Activated CD8-positive, alpha-beta memory T cell treated with anti-CD3 and anti-CD28 coated beads, Interleukin-2, amount 50 U/mL, for 1 hour (primary cell): ENCODE data around the gene HAPSTR1.
"Not testable (repeated sequence)": the region's sequence is repeated elsewhere in the genome, so short reads cannot be mapped to it uniquely, and the experiment has no call there.

Experiments used
- DNase-seq: peaks from one replicate; pipeline ENCODE4 v3.0.0-alpha.2; 2020; ENCODE audit errors: extremely low read depth

The HAPSTR1 gene, protein sequence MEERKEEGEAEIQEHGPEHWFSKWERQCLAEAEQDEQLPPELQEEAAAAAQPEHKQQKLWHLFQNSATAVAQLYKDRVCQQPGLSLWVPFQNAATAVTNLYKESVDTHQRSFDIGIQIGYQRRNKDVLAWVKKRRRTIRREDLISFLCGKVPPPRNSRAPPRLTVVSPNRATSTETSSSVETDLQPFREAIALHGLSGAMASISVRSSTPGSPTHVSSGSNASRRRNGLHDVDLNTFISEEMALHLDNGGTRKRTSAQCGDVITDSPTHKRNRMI

GRCh38 chr16:9090960-9091866 lies at the start of gene HAPSTR1:
HAPSTR1 (plus strand) TSS chr16:9091644; CDS start chr16:9092045, 401 bp downstream.
- DNase-seq: peak; percentile 99

- no peak for DNase-seq
Measured at GRCh38 chr16:9042533-9042932, 48.9 kb upstream of the HAPSTR1 start.

- no peak for DNase-seq
Measured at GRCh38 chr16:9042964-9043680, 48.3 kb upstream of the HAPSTR1 start.

DNA sequence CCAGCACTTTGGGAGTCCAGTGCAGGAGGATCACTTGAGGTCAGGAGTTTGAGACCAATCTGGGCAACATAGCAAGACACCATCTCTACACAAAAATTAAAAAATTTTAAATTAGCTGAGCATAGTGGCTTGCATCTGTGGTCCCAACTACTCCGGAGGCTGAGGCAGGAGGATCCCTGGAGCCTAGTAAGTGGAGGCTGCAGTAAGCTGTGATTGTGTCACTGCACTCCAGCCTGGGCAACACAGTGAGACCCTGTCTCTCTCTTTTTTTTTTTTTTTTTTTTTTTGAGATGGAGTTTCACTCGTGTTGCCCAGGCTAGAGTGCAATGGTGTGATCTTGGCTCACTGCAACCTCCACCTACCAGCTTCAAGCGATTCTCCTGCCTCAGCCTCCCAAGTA lies 45.9 kb upstream of the HAPSTR1 start:
- DNase-seq: not testable (repeated sequence)

- no peak for DNase-seq
Measured at GRCh38 chr16:9046667-9047055, 44.8 kb upstream of the HAPSTR1 start.

DNA sequence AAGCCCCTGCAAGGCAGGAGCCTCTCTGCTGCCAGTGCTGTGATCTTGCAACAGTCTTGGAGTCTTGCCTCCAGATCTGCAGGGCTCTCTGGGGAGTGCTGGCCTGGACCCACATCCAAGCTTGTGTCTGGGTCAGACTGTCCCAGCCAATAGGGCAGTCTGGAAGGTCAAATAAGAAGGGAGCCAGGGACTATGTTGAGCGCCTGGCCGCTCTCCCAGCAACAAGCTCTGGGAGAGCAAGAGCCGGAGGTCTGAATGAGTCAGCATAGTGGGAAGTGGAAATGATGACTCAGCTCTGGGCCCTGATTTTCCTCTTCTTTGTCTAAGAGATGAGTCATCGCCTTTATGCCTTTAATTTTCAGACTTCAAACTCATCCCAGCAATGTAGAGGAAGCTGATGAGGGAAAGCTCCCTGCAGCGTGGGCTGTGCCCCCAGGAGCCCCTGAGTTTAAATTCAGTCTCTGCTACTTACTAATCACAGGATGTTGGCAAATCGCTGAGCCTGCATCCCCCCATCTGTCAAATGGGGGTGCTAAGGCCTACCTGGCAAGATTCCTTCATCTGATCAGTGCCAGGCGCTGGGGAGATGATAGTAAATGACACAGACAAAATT lies 43.6 kb upstream of the HAPSTR1 start:
- DNase-seq: no peak

DNA sequence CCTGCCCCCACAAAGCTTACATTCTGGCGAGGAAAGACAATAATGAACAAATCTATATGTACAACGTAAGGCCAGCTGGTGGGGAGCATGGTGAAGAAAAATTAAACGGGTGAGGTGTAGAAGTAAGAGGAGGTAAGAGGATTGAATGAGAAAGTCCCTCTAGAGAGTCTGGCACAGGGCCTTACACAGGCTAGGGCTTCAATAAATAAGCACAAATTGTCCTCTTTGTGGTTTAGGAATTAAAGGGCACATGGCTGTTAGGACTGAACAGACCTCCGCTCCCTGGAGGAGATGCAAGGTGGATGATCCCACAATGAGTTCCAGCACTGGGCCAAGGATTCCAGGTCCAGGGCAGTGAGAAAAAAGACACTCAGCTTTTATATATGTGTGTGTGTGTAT lies 43.1 kb upstream of the HAPSTR1 start:
- no peak for DNase-seq

GRCh38 chr16:9049241-9049640 lies 42.2 kb upstream of the HAPSTR1 start:
- no peak for DNase-seq

GRCh38 chr16:9050102-9050830 lies 41.2 kb upstream of the HAPSTR1 start:
- no peak for DNase-seq

- DNase-seq: no peak
Measured at GRCh38 chr16:9053006-9053601, 38.3 kb upstream of the HAPSTR1 start.

DNA sequence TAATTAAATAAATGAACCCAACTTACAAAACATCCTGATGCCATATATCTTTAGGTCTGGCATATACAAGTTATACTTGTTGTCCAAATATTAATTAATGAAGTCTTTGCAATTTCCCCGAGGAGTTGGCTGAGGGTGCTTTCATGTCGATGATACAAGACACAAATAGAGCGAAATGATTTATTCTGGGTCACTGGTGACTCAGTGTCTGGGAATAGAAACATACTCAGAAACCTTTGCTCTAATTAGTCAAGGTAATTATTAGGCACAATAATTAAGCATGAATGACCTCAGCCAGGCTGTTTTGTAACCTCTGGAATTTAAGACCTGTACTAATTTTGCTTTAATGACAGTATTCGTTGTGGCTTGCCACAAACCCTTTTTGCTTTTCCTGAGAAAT lies 37.0 kb upstream of the HAPSTR1 start:
- no peak for DNase-seq

- DNase-seq: no peak
Measured at GRCh38 chr16:9055115-9055514, 36.3 kb upstream of the HAPSTR1 start.

GRCh38 chr16:9055661-9056060 lies 35.8 kb upstream of the HAPSTR1 start:
- no peak for DNase-seq

- no peak for DNase-seq
Measured at GRCh38 chr16:9056061-9056460, 35.4 kb upstream of the HAPSTR1 start.

- no peak for DNase-seq
Measured at GRCh38 chr16:9058211-9058610, 33.2 kb upstream of the HAPSTR1 start.

DNA sequence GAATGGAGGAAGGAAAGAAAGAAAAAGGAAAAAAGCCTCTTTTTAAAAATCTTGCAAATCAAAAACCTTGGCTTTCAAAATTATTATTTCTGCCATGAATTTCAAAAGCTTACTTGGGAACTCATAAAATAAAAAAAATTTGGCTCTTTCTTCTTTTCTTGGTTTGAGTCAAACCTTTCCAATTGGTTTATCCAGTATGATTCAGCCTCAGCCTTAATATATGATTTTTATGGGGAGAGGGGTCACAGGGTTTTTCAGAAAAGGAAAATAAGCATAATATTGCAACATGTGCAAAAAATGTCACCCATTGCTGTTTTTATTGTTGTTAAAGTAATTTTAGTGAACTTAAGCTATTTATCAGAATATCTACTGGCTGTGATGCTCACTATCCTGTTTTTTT lies 31.2 kb upstream of the HAPSTR1 start:
- no peak for DNase-seq

DNA sequence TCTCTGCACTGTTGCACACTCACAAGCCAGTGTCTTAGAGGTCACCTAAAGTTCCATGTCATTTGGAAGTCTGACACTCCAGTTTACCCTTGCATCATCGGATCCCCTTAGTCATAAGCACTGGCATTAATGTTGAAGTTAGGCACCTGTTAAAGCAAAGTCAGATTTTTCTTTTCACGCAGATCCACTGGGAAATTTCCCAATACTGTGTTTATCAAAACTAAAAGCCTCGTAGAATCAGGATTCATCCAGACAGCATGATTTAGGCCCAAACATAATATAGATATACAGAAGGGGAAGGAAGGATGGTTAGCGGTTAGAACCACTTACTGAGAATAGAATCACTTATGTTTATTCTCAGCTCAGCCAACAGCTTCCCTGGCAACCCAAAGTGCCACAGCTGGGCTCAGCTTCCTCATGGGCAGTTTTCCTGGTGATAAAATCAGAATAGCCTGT lies 30.1 kb upstream of the HAPSTR1 start:
- no peak for DNase-seq

DNA sequence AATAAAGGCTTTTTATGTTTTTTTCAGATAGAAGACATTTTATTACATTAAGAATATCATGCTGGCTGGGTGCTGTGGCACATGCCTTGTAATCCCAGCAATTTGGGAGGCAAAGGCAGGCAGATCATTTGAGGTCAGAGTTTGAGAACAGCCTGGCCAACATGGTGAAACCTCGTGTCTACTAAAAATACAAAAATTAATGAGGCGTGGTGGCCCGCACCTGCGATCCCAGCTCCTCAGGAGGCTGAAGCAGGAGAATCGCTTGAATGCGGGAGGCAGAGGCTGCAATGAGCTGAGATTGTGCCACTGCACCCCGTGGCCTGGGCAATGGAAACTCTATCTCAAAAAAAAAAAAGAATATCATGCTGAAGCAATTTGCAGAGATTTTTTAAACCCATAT lies 29.1 kb upstream of the HAPSTR1 start:
- DNase-seq: no peak

DNA sequence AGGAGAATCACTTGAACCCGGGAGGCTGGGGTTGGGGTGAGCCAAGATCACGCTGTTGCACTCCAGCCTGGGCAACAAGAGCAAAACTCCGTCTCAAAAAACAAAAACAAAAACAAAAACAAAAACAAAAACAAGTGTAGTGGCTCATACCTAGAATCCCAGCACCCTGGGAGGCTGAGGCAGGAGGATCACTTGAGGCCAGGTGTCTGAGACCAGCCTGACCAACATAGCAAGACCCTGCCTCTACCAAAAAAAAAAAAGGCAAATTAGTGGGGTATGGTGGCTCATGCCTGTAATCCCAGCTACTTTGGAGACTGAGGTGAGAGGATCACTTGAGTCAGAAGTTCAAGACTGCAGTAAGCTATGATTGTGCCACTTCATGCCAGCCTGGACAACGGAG lies 26.4 kb upstream of the HAPSTR1 start:
- no peak for DNase-seq

DNA sequence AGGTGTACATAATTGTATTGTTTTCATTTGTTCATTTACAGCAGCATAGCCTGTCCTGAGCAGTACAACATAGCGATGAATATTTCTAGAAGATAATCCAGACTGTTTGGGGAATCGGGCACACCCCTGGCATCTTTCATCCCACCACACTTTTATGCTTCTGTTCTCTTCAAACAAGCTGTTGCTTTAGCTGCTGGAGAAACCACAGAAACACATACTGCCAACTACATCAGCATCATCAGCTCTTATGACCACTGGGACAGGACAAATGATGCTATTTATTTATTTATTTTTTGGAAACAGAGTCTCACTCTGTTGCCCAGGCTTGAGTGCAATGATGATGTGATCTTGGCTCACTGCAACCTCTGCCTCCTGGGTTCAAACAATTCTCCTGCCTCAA lies 22.6 kb upstream of the HAPSTR1 start:
- DNase-seq: no peak

- no peak for DNase-seq
Measured at GRCh38 chr16:9070254-9070653, 21.2 kb upstream of the HAPSTR1 start.
